ENCODE results near the gene PHLDB1.
"Not testable (repeated sequence)": the region's sequence is repeated elsewhere in the genome, so short reads cannot be mapped to it uniquely, and the experiment has no call there.

PHLDB1 gene

GRCh38 chr11:118670063-118670462 is 62.6 kb downstream of the PHLDB1 start:
- no peak for TF ChIP-seq CTCF (IDR thresholded peaks at IDR 0.05; ENCODE audit: control insufficient read depth, extremely low read depth, insufficient read depth)

GRCh38 chr11:118671254-118671653 is 63.8 kb downstream of the PHLDB1 start:
- no peak overlapping the region for H3K4me3 ChIP-seq (ENCODE audit: low read depth, low read length)
- DNase-seq (ENCODE audit: low read depth): no peak

More at GRCh38 chr11:118670063-118670462, 62.6 kb downstream of the PHLDB1 start:
- H3K4me3 ChIP-seq (ENCODE audit: low read depth, low read length): no peak overlapping the region
- DNase-seq (ENCODE audit: low read depth): no peak

GRCh38 chr11:118672846-118673245 is 65.4 kb downstream of the PHLDB1 start:
- TF ChIP-seq CTCF (IDR thresholded peaks at IDR 0.05; ENCODE audit: control insufficient read depth, extremely low read depth, insufficient read depth): no peak
- H3K4me3 ChIP-seq (ENCODE audit: low read depth, low read length): no peak overlapping the region
- no peak for DNase-seq (ENCODE audit: low read depth)

More at GRCh38 chr11:118671254-118671653, 63.8 kb downstream of the PHLDB1 start:
- TF ChIP-seq CTCF (IDR thresholded peaks at IDR 0.05; ENCODE audit: control insufficient read depth, extremely low read depth, insufficient read depth): no peak

- TF ChIP-seq CTCF (IDR thresholded peaks at IDR 0.05; ENCODE audit: control insufficient read depth, extremely low read depth, insufficient read depth): no peak
- no peak overlapping the region for H3K4me3 ChIP-seq (ENCODE audit: low read depth, low read length)
- DNase-seq (ENCODE audit: low read depth): no peak
Measured at GRCh38 chr11:118673361-118674081, 66.1 kb downstream of the PHLDB1 start.

- no peak for DNase-seq (ENCODE audit: low read depth)
- H3K4me3 ChIP-seq (ENCODE audit: low read depth, low read length): no peak overlapping the region
- no peak for TF ChIP-seq CTCF (IDR thresholded peaks at IDR 0.05; ENCODE audit: control insufficient read depth, extremely low read depth, insufficient read depth)
Measured at GRCh38 chr11:118674082-118674435, 66.6 kb downstream of the PHLDB1 start.

- no peak overlapping the region for H3K4me3 ChIP-seq (ENCODE audit: low read depth, low read length)
- TF ChIP-seq CTCF (IDR thresholded peaks at IDR 0.05; ENCODE audit: control insufficient read depth, extremely low read depth, insufficient read depth): no peak
- DNase-seq (ENCODE audit: low read depth): no peak
Measured at GRCh38 chr11:118677977-118678376, 70.6 kb downstream of the PHLDB1 start.

GRCh38 chr11:118678908-118679307 is 71.5 kb downstream of the PHLDB1 start:
- H3K4me3 ChIP-seq (ENCODE audit: low read depth, low read length); DNase-seq (ENCODE audit: low read depth): not testable (repeated sequence)

Measured in LNCaP clone FGC (cell line).